HG03575 (cell line): ENCODE measurements around the gene NFE2L1.

Experiments used
- ATAC-seq: cut with Tn5 transposase; IDR thresholded peaks from one replicate; pipeline ENCODE4 v1.9.1; 2021; ENCODE audit not compliant: unreplicated experiment, insufficient number of reproducible peaks, low FRiP score; ENCODE audit errors: extremely low read depth

Gene NFE2L1

GRCh38 chr17:48045316-48046001 is 2.7 kb upstream of the NFE2L1 start:
- ATAC-seq: no peak

- no peak for ATAC-seq
Observed at GRCh38 chr17:48046296-48046695, 1.9 kb upstream of the NFE2L1 start.

GRCh38 chr17:48047113-48047740 is 932 bp upstream of the NFE2L1 start:
- no peak for ATAC-seq

GRCh38 chr17:48048384-48049126 is 396 bp downstream of the NFE2L1 start:
- ATAC-seq: no peak

- no peak for ATAC-seq
Observed at GRCh38 chr17:48051283-48051682, 3.1 kb downstream of the NFE2L1 start.

- ATAC-seq: no peak
Observed at GRCh38 chr17:48051706-48052486, 3.7 kb downstream of the NFE2L1 start.

- ATAC-seq: no peak
Observed at GRCh38 chr17:48052956-48053757, 5.0 kb downstream of the NFE2L1 start.

GRCh38 chr17:48053758-48054237 is 5.6 kb downstream of the NFE2L1 start:
- ATAC-seq: no peak

- ATAC-seq: no peak
Observed at GRCh38 chr17:48054238-48055185, 6.4 kb downstream of the NFE2L1 start.

GRCh38 chr17:48055531-48056245 is 7.5 kb downstream of the NFE2L1 start:
- no peak for ATAC-seq

GRCh38 chr17:48056246-48056745 is 8.1 kb downstream of the NFE2L1 start:
- no peak for ATAC-seq

- ATAC-seq: no peak
Observed at GRCh38 chr17:48056879-48057278, 8.7 kb downstream of the NFE2L1 start.

GRCh38 chr17:48057626-48058025 is 9.5 kb downstream of the NFE2L1 start:
- ATAC-seq: no peak

GRCh38 chr17:48058393-48059124 is 10.4 kb downstream of the NFE2L1 start:
- no peak for ATAC-seq

GRCh38 chr17:48059125-48059668 is 11.0 kb downstream of the NFE2L1 start:
- no peak for ATAC-seq

- ATAC-seq: no peak
Observed at GRCh38 chr17:48060249-48060648, 12.1 kb downstream of the NFE2L1 start.
